Erythroblast (primary cell): Measurements from ENCODE around the gene CELSR2.

Source experiments
- GATA1 ChIP-seq: IDR thresholded peaks from 2 replicates; pipeline ENCODE4 v1.6.1; 2011; ENCODE audit warnings: low read depth, mild to moderate bottlenecking, control low read depth, low read length, moderate library complexity
- POLR2A ChIP-seq: IDR thresholded peaks from 2 replicates; pipeline ENCODE4 v1.6.1; 2011; ENCODE audit warnings: mild to moderate bottlenecking, low read length

DNA sequence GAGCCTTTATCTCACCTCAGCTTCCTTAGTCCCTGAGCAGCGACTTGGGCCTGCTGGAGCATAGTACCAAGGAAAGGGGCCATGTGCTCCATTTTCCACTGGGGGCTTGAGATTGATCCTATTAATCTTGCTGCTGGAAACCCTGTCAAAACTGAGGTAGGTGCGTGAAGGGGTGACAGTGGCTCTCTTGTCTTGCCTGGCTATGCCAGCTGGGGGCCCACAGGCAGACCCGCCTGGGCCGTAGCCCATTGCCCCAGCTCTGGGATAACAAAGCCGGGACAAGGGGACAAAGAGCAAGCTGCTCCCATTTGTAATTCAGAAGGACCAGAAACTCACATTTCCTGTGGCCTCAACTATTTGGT lies 10.3 kb upstream of the CELSR2 start:
- TF ChIP-seq POLR2A (no peak), GATA1 (no peak)
